ENCODE measurements around the gene RAB10. TPM values are rescaled to one million over a fixed set of nuclear protein-coding genes. Genes with fewer than 3 reads are reported as not detected.

The RAB10 gene
- total and polyA plus RNA-seq, 2 of the 13 experiments (the other 11 are each of a cell fraction or from before 2014, with no cell fraction given), result 48.2 to 120 TPM

- TF ChIP-seq, protein P1, sequence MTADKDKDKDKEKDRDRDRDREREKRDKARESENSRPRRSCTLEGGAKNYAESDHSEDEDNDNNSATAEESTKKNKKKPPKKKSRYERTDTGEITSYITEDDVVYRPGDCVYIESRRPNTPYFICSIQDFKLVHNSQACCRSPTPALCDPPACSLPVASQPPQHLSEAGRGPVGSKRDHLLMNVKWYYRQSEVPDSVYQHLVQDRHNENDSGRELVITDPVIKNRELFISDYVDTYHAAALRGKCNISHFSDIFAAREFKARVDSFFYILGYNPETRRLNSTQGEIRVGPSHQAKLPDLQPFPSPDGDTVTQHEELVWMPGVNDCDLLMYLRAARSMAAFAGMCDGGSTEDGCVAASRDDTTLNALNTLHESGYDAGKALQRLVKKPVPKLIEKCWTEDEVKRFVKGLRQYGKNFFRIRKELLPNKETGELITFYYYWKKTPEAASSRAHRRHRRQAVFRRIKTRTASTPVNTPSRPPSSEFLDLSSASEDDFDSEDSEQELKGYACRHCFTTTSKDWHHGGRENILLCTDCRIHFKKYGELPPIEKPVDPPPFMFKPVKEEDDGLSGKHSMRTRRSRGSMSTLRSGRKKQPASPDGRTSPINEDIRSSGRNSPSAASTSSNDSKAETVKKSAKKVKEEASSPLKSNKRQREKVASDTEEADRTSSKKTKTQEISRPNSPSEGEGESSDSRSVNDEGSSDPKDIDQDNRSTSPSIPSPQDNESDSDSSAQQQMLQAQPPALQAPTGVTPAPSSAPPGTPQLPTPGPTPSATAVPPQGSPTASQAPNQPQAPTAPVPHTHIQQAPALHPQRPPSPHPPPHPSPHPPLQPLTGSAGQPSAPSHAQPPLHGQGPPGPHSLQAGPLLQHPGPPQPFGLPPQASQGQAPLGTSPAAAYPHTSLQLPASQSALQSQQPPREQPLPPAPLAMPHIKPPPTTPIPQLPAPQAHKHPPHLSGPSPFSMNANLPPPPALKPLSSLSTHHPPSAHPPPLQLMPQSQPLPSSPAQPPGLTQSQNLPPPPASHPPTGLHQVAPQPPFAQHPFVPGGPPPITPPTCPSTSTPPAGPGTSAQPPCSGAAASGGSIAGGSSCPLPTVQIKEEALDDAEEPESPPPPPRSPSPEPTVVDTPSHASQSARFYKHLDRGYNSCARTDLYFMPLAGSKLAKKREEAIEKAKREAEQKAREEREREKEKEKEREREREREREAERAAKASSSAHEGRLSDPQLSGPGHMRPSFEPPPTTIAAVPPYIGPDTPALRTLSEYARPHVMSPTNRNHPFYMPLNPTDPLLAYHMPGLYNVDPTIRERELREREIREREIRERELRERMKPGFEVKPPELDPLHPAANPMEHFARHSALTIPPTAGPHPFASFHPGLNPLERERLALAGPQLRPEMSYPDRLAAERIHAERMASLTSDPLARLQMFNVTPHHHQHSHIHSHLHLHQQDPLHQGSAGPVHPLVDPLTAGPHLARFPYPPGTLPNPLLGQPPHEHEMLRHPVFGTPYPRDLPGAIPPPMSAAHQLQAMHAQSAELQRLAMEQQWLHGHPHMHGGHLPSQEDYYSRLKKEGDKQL (CRISPR knock-in tag; IDR thresholded peaks at IDR 0.05; ENCODE audit: low read depth), result peak; percentile 91; the same call in 1 of the 2 replicates
- TF ChIP-seq, protein P2, sequence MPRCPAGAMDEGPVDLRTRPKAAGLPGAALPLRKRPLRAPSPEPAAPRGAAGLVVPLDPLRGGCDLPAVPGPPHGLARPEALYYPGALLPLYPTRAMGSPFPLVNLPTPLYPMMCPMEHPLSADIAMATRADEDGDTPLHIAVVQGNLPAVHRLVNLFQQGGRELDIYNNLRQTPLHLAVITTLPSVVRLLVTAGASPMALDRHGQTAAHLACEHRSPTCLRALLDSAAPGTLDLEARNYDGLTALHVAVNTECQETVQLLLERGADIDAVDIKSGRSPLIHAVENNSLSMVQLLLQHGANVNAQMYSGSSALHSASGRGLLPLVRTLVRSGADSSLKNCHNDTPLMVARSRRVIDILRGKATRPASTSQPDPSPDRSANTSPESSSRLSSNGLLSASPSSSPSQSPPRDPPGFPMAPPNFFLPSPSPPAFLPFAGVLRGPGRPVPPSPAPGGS (CRISPR knock-in tag; IDR thresholded peaks at IDR 0.05), result peak; percentile 70; the same call in 1 of the 2 replicates
- peak; percentile 63; the same call in 1 of the 2 replicates for TF ChIP-seq HOXA3 (CRISPR knock-in tag; IDR thresholded peaks at IDR 0.05)
- TF ChIP-seq, protein P3, sequence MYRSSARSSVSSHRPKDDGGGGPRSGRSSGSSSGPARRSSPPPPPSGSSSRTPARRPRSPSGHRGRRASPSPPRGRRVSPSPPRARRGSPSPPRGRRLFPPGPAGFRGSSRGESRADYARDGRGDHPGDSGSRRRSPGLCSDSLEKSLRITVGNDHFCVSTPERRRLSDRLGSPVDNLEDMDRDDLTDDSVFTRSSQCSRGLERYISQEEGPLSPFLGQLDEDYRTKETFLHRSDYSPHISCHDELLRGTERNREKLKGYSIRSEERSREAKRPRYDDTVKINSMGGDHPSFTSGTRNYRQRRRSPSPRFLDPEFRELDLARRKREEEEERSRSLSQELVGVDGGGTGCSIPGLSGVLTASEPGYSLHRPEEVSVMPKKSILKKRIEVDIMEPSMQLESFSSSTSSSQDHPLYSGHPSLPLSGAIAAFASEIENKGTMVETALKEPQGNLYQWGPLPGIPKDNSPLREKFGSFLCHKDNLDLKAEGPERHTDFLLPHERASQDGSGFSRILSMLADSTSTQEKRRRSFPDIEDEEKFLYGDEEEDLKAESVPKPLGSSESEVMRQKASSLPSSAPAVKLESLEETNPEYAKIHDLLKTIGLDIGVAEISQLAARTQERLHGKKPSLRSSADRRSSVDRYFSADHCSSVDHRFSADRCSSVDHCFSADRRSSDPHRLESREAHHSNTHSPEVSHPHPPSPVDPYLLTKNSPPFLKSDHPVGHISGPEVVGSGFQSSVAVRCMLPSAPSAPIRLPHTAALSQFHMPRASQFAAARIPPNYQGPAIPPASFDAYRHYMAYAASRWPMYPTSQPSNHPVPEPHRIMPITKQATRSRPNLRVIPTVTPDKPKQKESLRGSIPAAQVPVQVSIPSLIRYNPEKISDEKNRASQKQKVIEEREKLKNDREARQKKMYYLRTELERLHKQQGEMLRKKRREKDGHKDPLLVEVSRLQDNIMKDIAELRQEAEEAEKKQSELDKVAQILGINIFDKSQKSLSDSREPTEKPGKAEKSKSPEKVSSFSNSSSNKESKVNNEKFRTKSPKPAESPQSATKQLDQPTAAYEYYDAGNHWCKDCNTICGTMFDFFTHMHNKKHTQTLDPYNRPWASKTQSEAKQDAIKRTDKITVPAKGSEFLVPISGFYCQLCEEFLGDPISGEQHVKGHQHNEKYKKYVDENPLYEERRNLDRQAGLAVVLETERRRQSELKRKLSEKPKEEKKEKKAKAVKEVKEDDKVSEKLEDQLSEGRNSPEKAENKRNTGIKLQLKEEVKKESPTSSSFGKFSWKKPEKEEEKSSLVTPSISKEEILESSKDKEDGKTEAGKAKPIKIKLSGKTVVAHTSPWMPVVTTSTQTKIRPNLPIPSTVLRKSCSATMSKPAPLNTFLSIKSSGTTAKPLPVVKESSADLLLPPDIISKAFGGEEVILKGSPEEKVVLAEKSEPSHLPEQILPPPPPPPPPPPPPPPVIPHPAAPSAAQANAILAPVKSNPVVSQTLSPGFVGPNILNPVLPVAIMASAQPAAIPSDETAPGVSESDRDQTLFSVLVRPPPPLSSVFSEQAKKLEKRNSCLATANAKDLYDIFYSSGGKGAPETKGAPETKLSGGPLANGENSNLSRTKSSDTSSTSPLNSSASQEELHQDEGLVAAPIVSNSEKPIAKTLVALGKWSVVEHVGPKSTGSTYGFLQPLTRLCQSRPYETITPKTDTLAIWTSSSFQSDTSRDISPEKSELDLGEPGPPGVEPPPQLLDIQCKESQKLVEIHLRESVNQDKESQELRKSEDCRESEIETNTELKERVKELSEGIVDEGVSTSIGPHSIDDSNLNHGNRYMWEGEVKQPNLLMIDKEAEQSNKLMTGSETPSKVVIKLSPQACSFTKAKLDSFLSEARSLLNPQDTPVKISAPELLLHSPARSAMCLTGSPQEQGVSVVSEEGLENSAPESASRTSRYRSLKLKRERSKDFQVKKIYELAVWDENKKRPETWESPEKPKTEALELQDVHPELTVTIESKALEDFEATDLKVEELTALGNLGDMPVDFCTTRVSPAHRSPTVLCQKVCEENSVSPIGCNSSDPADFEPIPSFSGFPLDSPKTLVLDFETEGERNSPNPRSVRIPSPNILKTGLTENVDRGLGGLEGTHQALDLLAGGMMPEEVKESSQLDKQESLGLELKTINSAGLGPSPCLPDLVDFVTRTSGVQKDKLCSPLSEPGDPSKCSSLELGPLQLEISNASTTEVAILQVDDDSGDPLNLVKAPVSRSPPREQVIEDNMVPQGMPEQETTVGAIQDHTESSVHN (CRISPR knock-in tag; IDR thresholded peaks at IDR 0.05), result no peak
- no peak for TF ChIP-seq ZNF720 (CRISPR knock-in tag; IDR thresholded peaks at IDR 0.05)
- TF ChIP-seq DRAP1 (CRISPR knock-in tag; IDR thresholded peaks at IDR 0.05), result no peak
- TF ChIP-seq KDM5A (IDR thresholded peaks at IDR 0.05; ENCODE audit: borderline replicate concordance, low read length), result peak; percentile 25; the same call in 1 of the 2 replicates
- peak; percentile 49; the same call in 1 of the 2 replicates for TF ChIP-seq ZNF710 (CRISPR knock-in tag; IDR thresholded peaks at IDR 0.05; ENCODE audit: borderline replicate concordance)
- no peak for TF ChIP-seq ZNF746 (CRISPR knock-in tag; IDR thresholded peaks at IDR 0.05)
Observed at GRCh38 chr2:26011990-26012856, 21.7 kb upstream of the RAB10 start (continued).

Measured in HepG2 (cell line).